Keratinocyte (primary cell): ENCODE measurements around the gene GHRH.

ENCODE experiments used
- EZH2 ChIP-seq: IDR thresholded peaks from one replicate; pipeline ENCODE4 v1.6.1; 2012; ENCODE audit warnings: inconsistent platforms, mild to moderate bottlenecking, low read length, moderate library complexity
- TF ChIP-seq, protein P1 (sequence below), 3 experiments: IDR thresholded peaks in 1 of 3; conservative IDR thresholded peaks in 1 of 3; optimal IDR thresholded peaks in 1 of 3; 2 replicates in 2 of 3; 3 replicates in 1 of 3; pipeline versions ENCODE3 to v1.5.1; 2011; ENCODE audit warnings: low read length in 3 of 3, mild to moderate bottlenecking in 3 of 3, moderate library complexity in 2 of 3, control low read depth in 1 of 3, inconsistent platforms in 1 of 3; ENCODE audit not compliant: insufficient read depth in 2 of 3; ENCODE audit errors: extremely low read depth in 1 of 3

DNA sequence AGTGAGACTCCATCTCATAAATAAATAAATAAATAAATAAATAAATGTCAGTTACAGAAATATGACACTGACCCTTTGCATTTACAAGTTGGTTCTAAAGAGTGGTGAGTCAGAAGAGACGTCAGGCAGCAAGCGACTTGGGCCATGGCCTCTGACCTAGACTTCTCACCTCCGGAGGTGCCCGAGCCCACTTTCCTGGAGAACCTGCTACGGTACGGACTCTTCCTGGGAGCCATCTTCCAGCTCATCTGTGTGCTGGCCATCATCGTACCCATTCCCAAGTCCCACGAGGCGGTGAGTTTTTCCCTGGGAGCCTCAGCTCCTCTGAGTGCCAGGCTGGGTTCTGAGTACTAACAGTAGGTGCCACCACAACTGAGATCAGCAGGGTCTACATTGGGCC lies 39.5 kb upstream of the GHRH start:
- TF ChIP-seq, protein P1, sequence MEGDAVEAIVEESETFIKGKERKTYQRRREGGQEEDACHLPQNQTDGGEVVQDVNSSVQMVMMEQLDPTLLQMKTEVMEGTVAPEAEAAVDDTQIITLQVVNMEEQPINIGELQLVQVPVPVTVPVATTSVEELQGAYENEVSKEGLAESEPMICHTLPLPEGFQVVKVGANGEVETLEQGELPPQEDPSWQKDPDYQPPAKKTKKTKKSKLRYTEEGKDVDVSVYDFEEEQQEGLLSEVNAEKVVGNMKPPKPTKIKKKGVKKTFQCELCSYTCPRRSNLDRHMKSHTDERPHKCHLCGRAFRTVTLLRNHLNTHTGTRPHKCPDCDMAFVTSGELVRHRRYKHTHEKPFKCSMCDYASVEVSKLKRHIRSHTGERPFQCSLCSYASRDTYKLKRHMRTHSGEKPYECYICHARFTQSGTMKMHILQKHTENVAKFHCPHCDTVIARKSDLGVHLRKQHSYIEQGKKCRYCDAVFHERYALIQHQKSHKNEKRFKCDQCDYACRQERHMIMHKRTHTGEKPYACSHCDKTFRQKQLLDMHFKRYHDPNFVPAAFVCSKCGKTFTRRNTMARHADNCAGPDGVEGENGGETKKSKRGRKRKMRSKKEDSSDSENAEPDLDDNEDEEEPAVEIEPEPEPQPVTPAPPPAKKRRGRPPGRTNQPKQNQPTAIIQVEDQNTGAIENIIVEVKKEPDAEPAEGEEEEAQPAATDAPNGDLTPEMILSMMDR (optimal IDR thresholded peaks at IDR 0.05 in 1 of 3, IDR thresholded peaks at IDR 0.05 in 1 of 3, conservative IDR thresholded peaks at IDR 0.05 in 1 of 3; ENCODE audit: extremely low read depth in 1 of 3, insufficient read depth in 2 of 3, low read length in 3 of 3), result no peak
- no peak for TF ChIP-seq EZH2
